COLO668 (cell line): ENCODE data around the gene ATP6V0C.
"Not testable (repeated sequence)": the region's sequence is repeated elsewhere in the genome, so short reads cannot be mapped to it uniquely, and the experiment has no call there.

Experiments
- DNase-seq: peaks from one replicate; lab custom pipeline; 2025; ENCODE audit not compliant: unreplicated experiment; lab: John Stamatoyannopoulos, UW

ATP6V0C gene

DNA sequence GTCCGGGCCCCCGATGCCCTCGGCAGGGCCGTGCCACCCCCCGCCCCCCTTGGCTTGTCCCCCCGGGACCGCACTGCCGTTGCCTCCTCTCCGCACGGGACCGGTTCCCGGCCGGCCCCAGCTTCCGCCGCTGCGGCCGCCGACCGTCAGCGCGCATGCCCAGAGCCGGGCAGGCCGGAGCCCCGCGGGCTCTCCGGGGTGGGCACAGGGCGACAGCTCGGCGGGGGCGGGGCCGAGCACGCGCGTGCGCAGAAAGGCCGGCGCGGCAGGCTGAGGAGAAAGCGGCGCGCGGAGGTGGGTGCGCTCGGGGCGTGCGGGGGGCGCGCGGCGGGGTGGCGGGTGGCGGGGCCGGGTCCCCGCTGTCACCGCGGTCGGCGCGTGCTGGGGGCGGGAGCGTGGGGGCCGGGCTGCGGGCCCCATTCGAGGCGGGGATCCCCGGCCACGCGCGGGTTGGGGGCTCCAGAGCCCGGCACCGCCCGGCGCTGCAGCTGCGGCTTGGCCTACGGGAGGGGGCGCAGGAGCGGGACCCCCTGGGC is 38.8 kb upstream of the ATP6V0C start, which contains the start of gene TBC1D24:
TBC1D24 (plus strand) TSS at position 251 of the 536 bp plus-strand sequence. CDS start 21,022 bp downstream, outside the sequence.
- DNase-seq = peak; percentile 91

DNA sequence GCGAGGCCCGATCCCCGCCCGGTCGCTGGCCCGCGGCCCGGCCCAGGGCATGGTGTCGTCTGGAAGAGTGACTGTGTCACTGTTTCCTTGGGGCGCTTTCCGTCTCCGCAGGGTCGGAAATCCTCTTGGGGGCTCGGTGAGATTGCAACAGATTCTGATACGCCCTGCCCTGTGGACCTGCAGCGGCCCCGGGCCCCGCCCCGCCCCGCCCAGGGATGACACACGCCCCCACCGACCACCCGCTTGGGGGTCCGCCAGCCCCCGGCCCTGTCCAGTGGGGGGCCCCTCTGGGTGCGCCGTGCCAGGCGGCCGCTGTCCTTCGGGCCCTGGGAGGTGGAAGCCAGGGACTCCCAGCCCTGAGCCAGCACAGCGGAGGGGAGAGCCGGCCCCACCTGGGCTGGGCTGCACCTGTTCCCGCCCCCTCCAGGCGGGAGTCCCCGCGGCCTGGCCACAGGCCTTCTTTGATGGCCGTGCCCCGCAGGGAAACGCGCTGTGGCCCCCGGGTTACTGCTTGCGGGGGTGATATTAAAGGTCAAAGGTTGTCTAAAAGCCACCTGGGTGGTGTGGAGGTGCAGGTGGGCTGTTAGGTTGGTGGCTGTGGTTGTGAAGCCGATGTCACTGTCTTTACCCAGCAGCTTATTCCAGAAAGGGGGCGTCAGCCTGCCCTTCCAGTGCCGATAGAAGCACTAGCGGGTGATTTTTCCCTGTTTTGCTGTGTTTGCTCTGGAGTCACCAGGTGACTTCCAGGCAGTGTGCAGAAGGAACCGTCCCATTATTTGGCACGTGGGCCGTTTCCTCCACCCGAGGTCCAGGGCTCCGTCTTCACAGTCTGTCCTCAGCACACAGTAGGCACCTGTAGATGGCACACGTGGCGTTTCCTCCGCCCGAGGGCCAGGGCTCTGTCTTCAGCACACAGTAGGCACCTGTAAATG is 38.1 kb upstream of the ATP6V0C start:
- DNase-seq = peak; percentile 65

- DNase-seq = no peak
Measured at GRCh38 chr16:2476345-2476720, 37.4 kb upstream of the ATP6V0C start.

DNA sequence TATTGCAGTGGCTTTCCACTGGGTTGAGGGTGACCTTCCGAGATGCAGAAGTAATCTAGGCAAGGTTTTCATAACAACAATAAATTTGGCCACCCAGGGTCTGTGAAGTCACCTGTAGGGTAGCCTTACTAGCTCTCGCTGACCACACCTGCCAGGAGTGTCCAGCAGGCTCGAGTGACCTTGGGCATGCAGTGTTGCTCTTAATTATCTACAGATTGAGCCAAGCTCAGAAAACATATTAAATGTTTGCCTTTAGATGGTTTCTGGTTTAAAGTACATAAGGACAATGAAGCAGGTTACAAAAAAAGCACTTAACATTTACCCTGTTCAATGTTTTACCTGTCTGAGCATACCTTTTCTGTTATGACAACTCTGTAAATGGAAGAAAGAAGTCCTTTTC is 37.0 kb upstream of the ATP6V0C start:
- DNase-seq = no peak

DNA sequence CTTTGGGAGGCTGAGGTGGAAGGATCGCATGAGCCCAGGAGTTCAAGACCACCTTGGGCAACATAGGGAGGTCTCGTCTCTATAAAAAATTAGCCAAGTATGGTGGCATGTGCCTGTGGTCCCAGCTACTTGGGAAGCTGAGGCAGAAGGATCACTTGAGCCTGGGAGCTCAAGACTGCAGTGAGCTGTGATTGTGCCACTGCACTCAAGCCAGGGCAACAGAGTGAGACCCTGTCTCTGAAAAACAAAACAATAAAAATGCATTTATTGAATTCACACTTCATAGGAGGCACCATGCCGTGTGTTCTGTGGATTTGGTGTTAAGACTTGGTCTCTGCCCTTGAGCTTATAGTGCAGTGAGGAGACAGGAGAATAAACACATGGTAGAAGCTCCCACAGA is 36.4 kb upstream of the ATP6V0C start:
- DNase-seq = no peak

DNA sequence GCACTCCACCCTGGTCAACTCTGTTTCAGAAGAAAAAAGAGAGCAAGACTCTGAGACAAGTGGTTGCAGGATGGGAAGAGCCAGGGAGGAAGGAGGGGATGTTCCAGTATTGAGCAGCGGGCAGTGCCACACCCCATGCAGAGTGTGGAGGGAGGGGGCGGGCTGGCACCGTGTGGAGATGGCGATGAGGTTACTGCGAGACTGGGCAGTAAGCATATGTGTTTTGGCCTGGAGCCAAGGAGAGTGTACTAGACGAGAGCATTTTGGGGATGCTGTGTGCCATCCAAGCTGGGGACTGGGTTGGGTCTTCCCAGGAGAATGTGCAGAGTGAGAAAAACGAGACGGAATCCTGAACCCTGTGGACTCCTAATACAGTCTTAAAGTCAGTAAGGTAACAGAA is 35.5 kb upstream of the ATP6V0C start:
- DNase-seq = peak; percentile 20

DNA sequence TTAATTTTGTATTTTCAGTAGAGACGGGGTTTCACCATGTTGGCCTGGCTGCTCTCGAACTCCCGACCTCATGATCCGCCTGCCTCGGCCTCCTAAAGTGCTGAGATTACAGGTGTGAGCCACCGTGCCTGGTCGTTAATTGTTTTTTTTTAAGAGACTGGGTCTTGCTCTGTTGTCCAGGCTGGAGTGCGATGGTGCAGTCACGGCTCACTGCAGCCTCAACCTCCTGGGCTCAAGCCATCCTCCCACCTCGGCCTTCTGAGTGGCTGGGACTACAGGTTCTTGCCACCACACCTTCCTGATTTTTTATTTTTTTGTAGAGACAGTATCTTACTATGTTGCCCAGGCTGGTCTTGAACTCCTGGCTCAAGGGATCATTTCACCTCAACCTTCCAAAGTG is 33.8 kb upstream of the ATP6V0C start:
- not testable (repeated sequence) for DNase-seq

- peak; percentile 23 for DNase-seq
Measured at GRCh38 chr16:2480948-2481347, 32.8 kb upstream of the ATP6V0C start.

- DNase-seq = peak; percentile 16
Measured at GRCh38 chr16:2481676-2482075, 32.1 kb upstream of the ATP6V0C start.

- peak; percentile 48 for DNase-seq
Measured at GRCh38 chr16:2482249-2482648, 31.5 kb upstream of the ATP6V0C start.

DNA sequence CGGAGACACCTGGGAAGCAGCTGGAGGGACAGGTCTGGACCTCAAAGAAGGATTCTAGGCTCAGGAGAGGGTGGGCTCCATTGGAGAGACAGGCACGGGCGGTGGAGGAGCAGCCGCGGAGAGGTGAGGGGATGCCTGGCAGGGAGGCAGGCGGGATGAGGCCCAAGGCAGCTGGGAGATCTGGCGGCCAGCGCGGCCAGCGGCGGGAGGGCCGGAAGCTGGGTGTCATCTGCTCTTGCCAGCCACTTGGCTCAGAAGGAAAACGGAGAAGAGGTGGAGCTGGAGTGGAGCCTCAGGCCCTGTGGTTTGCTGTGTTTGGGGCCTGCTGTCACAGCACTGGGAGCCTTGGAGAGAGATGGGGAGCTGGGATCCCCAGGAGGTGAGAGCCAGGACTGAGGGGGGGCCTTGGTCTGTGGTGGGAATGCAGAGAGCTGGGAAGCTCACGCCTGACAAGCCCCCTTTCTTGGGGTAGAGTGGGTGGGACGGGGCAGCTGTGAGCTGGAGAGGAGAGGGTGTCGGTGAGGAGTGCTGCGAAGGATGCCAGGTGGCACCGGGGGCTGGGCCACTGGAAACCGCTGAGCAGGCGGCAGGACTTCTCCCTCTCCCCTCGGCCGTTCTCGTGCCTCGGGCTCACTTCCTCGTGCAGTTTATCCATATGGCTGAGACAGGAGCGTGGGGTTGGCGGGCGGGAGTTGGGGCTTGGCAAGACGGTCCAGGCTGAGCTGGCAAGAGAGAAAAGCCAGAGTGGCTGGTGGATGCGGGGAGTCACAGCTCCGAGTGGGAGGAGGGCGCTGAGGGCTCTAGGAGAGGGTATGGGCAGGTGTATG is 30.8 kb upstream of the ATP6V0C start:
- DNase-seq = peak; percentile 74

GRCh38 chr16:2483939-2484897 is 29.5 kb upstream of the ATP6V0C start:
- DNase-seq = no peak

GRCh38 chr16:2484898-2485508 is 28.7 kb upstream of the ATP6V0C start:
- DNase-seq = no peak

- no peak for DNase-seq
Measured at GRCh38 chr16:2485811-2486507, 27.8 kb upstream of the ATP6V0C start.

- DNase-seq = peak; percentile 82
Measured at GRCh38 chr16:2486645-2487516, 26.9 kb upstream of the ATP6V0C start.

DNA sequence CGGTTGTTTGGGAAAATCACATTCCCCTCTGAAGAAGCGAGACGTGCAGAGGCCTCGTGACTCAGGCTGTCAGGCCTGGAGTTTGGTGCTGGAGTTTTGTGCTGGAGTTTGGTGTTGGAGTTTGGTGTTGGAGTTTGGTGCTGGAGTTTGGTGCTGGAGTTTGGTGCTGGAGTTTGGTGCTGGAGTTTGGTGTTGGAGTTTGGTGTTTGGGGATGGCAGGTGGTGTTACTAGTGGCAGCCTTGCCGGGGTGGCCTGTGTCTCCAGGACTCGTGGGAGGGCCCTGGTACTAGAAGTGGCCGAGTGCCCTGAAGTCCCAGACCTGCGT is 26.3 kb upstream of the ATP6V0C start:
- DNase-seq = no peak

DNA sequence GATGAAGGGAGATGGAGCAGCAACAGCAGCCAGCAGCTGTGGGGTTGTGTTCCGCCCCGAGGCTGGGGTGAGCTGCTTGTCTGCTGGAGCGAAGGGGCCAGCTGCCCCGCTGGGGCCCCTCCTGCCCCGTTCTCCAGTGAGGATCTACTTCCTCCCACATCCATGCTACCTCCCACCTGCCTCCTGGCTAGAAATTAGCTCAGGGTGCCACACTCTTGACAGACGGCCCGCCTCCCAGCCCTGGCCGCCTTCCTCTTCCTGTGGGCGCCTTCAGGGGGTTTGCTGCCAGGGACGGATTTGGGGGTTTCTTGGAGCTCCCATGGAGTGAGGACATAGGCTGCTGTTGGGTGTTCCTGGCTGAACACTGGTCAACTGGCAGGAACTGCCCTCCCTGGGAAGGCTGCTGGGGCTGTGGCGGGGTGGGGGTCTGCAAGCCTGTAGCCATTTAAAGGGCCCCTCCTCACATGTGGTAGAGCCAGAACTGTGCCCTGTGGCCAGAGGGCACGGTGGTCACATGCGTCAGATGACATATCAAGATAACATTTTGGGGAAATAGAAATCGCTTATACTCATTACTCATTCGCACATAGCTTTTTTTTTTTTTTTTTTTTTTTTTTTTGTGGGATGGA is 25.7 kb upstream of the ATP6V0C start:
- peak; percentile 73 for DNase-seq

DNA sequence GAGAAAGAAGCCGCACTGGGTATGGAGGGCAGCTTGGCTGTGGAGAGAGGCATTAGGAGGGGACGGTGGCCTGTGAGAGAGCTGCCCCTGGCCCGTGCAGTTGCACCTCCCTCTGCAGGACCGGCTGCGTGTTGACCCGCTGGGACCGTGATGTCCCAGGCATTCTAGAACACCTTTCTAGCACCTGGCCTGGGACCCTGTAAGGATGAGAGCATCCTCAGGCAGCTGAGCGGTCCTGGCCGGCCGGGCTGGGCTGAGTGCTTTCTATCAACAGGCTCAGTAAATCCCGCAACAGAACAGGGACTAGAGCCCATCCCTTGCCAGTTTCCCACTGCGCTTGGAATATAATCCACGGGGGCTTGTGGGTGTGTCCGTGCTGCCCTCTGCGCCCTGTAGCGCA is 24.2 kb upstream of the ATP6V0C start:
- DNase-seq = no peak
